Gastroesophageal sphincter (tissue), 3 donors: Measurements from ENCODE around the gene CHML.

Experiments
- CTCF ChIP-seq, 4 experiments: fragments of 200-600 bp in 2 of 4; fragments of 450-650 bp in 2 of 4; sonication (generic) in 1 of 4; IDR thresholded peaks; one replicate each; pipeline ENCODE4 v1.5.1; 2017 to 2019; ENCODE audit warnings: antibody characterized with exemption in 4 of 4, mild to moderate bottlenecking in 2 of 4, moderate library complexity in 2 of 4
- EP300 ChIP-seq: sonication (generic); formaldehyde crosslinking; IDR thresholded peaks from one replicate; pipeline ENCODE4 v1.6.1; 2017; ENCODE audit warnings: antibody characterized with exemption, mild to moderate bottlenecking
- POLR2A ChIP-seq, 2 donors: fragments of 450-650 bp; IDR thresholded peaks; one replicate each; pipeline ENCODE4 v1.6.1; 2017; ENCODE audit warnings: antibody characterized with exemption in 2 of 2, mild to moderate bottlenecking in 2 of 2, moderate library complexity in 1 of 2
- POLR2AphosphoS5 ChIP-seq: sonication (generic); formaldehyde crosslinking; IDR thresholded peaks from one replicate; pipeline ENCODE4 v1.6.1; 2017; ENCODE audit warnings: antibody characterized with exemption

- TF ChIP-seq CTCF (IDR thresholded peaks at IDR 0.05) (peak in 3 of 4 experiments; percentile 28 to 40 (median 28)), POLR2A (IDR thresholded peaks at IDR 0.05) (no peak), POLR2AphosphoS5 (no peak), EP300 (no peak)
Measured at GRCh38 chr1:241627453-241628259, 12.5 kb downstream of the CHML start.
